Activated CD4-positive, alpha-beta T cell treated with anti-CD3 and anti-CD28 coated beads, Interleukin-2, amount 50 U/mL, for 4 hours (primary cell): Measurements from ENCODE around the gene PBX1.

Source experiments
- DNase-seq, 2 experiments: peaks; one replicate each; pipeline ENCODE4 v3.0.0-alpha.2; 2020

PBX1 gene

GRCh38 chr1:164704954-164705353 is 146.0 kb downstream of the PBX1 start:
- DNase-seq: no peak

- DNase-seq: no peak
Measured at GRCh38 chr1:164706606-164706987, 147.6 kb downstream of the PBX1 start.

DNA sequence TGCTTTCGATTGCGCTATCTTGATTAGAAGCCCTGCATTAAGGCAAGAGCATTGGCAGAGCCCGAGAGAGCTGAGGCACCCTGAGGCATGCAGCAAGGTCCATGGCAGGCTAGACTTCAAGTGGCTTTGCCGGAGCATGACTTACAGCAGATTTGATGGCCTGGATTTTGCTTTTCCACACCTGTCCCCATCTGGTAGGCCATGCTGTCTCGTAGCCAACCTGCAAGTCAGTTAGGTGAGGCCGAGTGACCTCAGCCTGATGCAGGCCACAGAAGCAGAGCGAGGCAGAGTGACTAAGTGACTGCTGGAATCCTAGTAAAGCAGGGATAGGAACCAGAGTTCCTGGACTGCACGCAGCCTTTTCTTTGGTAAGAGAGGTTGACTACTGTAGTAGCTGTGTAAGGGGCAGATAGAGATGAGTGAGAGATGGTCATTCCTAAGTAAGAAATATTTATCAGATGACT is 148.9 kb downstream of the PBX1 start:
- DNase-seq: no peak

DNA sequence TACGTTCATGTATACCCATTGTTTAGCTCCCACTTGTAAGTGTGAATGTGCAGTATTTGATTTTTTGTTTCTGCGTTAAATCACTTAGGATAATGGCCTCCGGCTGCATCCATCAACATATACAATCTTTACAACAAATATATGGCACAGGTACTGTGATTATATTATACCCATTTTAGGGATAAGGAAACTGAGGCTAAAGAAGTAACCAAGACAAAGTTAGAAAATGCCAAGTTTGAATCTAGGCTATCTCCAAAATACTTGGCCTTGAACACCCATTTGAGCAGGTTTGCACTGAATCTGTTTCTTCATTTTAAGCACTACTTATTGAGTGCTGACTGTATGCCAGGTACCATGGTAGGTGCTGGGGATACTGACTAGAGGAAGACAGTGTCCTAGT is 149.6 kb downstream of the PBX1 start:
- no peak for DNase-seq

DNA sequence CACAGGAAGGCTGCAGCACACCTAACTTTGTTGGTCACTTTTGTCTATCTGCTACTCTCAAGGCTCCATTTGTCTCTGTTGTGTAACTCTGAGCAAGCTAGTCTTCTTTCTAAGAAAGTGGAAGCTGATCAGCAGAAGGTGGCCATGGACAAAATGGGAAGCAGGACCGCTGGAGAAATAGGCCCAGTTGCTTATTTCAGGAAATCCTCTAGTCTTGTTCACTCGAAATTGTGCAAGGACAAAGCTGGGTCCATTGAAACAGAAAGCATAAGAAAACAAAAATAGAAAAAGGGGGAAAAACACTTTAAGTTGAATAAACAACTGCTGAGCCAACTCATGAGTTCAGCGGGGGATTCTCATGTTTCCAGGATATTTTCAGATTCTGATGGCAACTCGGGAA is 150.1 kb downstream of the PBX1 start:
- no peak for DNase-seq

DNA sequence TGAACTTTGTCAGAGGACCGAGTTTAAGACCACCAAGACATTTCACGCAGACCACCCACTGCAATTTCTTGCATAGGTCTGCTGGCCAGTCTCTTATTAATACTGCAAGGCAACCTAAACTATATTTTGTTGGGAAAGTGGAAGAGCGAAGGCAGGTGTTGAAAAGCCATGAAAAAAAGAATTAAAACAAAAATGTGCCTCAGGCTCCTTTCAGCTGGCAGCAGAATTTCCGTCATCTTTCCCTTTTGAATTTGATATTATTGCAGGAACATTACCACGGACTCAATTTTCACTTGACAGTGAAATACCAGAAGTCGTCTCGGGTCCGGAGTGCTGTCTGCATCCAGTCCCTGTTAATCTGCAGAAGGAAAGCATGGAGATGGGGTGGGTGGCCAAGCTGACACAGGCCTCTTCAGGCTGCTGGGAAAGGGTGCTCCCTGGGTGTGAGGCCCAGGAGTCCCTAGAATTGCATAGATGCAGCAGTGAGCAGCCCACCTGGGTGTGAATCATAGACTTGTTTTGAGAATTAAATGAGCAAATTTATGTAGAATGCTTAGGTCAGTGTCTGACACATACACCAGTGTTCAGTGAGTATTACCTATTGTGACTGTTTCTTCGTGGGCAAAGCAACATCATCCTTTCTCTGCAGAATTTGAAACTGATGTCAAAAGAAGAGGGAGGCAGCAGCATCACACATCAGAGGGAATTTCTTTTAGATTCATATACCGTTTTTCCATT is 150.7 kb downstream of the PBX1 start:
- no peak for DNase-seq

GRCh38 chr1:164712131-164713036 is 153.4 kb downstream of the PBX1 start:
- DNase-seq: no peak

DNA sequence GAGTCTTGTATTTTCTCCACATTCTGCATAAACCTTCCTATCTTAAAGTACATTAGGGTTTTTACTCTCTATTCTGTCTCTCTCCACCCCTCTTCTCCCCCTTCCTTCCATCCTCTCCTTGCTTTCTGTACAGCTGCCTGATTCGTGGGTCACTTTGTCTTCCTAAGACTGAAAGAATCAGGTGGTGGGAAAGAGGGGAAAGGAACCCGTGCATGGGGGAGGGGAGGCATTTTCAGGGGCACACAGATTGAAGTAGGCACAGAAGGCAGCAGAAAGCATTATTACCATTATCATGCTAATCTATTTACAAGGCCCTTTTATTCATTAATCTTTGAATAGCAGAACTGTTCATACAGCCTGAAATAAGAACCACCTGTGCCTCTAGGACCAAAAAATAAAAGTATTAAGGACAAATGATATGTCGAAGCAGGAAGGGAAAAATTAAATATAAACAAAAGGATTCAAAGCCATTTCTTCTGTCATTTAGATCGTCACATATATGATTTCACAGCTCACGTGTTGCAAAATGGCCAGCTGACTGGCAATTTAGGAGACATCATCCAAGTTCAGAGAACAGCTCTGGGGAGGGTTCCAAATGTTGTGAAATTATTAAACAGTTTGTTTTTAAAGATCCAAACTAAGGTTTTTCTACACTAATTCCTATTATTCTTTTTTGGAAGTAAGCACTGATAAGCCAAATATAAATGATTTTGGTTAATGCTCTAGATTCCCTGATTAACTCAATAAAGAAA is 154.6 kb downstream of the PBX1 start:
- DNase-seq: no peak

GRCh38 chr1:164716992-164717703 is 158.2 kb downstream of the PBX1 start:
- DNase-seq: no peak

- DNase-seq: no peak
Measured at GRCh38 chr1:164718821-164719220, 159.8 kb downstream of the PBX1 start.

DNA sequence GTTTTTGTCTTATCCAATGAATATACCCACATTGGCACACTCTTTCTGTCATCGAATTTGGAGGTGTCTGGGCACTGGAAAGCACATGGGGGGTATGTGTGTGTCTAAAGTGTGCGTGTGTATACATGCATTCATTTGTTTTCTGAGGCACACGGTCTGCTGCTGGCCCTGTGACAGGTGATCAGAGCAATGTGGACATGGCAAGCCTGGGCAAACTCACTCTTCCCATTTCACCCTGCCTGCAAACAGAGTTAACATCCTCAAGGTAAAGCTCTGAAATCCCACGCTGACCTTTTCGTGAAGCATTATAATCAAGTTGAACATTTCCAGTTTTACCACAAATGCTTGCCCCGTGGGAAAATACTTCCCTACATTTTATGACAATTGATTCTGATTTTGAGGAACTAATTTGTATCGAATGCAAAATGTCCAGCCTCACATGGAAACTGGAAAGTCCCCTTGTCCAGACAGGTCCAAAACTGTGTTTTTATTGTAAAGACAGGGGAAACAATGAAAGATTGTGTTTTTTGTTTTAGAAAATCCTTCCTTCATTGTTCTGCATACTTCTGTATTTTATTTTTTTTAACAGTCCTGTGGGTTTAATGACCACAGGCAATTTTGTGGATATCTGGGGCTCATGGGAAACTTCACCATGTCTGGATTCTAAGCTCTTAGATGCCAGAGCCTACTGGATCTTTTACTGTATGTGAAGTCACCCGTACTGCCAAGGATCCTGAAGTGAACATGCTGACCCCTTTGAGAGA is 160.9 kb downstream of the PBX1 start:
- DNase-seq: no peak

- no peak for DNase-seq
Measured at GRCh38 chr1:164720440-164721227, 161.7 kb downstream of the PBX1 start.

DNA sequence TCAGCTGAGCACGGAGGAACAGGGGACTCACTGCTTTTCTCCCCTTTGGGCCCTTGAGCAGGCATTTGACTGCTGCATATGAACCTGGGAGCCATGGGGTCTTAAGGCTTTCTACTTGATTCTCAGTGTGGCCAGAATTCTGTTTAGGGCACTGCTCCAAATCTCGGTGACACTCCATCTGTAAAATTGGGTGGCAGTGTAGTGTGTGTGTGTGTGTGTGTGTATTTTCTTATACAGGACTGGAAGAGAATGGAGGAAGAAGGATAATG is 162.2 kb downstream of the PBX1 start:
- no peak for DNase-seq

DNA sequence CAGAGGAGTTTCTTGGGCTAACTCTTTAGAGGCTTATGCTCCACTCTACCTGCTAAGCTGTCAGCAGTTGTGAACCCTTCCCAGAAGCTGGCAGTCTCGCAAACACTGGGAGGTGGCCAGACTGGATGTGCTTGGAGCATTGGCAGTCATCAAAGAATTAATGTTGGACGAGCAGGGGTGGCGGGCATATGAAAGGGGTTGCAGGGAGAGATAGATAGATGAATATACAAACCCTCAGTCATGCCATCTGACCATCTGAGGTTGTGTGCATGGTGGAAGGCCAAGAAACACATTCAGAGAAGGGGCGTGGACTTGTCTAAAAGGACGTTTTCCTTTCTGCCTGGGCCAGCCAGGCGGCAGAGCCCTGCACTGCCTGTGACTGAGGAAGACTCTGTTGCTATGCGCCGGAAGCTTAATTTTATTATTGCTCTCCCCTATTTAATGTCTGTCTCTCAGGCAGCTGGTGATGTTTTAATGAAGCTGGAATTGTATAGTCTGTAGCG is 164.4 kb downstream of the PBX1 start:
- no peak for DNase-seq

GRCh38 chr1:164725401-164725800 is 166.4 kb downstream of the PBX1 start:
- no peak for DNase-seq

DNA sequence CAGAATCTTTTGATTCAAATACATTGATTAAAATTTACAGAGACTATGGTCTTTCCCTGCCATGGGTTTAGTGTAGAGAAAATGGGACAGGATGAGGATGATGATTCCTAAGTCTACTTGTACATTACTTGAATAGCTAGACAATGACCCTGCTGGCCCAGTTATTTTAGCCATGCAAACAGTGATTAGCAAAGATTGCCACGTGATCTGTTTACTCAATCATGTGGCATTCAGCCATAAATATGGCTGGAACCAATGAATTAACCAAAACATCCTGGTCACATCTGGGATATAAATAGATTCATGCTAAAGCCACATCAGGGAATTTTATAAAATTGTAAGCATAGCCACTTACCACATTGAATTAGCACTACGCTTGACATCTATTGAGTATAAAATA is 167.3 kb downstream of the PBX1 start:
- no peak for DNase-seq

DNA sequence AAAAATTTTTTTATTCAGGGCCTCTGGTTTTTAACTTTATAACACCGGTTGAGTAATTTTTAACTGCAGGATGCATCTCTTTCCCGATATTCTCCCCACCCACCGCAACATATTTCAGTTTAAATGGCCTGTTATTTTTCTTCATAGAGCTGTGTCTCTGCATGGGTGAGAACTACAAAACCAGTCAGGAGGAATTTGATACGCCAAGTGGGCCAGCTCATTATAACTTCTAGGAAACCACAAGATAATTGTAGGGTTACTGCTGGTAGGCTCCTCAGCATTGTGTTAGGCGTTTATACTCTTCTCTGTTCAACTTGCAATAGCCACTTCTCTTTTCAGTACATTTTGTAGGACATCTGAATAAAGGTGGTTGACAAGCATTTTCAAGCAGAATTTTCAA is 169.7 kb downstream of the PBX1 start:
- no peak for DNase-seq

DNA sequence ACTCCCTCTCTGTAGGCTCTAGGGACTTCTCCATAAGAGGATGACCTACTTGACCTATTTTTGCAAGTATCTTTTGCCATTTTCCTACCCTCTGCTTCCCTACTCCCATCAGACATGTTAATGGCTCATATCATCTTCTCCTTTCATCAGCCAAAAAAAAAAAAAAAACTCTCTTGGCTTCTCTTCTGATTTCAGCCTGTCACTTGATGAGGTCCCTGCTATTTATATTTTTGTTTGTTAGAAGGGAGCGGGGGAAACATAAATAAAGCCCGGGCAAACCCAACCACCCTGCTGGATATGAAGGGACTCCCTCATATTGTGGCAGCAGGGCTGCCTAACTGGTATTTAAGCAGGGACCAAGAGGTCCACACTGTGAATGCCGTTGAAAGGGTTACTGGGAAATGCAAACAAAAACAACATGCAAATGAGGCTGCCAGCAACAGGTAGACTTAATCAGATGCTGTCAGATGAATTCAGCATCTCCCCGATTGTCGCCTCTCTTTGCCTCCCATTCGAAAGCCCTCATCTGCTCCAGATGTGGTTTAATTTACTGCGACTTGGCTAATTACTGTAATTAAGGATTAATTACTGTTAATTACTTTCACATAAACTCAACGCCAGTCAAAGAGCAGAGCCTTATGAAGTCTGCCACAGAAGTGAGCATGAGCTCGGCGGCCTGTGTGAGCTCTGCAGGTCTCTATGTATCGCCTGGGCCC is 172.3 kb downstream of the PBX1 start:
- no peak for DNase-seq

GRCh38 chr1:164733070-164733469 is 174.1 kb downstream of the PBX1 start:
- DNase-seq: no peak

- no peak for DNase-seq
Measured at GRCh38 chr1:164733734-164734133, 174.8 kb downstream of the PBX1 start.
